ENCODE results near the gene RAMP1. TPM values are rescaled to one million over a fixed set of nuclear protein-coding genes. Genes with fewer than 3 reads are reported as not detected.

The RAMP1 gene
- polyA plus RNA-seq, 1 donor from 2014 or later, result not detected

DNA sequence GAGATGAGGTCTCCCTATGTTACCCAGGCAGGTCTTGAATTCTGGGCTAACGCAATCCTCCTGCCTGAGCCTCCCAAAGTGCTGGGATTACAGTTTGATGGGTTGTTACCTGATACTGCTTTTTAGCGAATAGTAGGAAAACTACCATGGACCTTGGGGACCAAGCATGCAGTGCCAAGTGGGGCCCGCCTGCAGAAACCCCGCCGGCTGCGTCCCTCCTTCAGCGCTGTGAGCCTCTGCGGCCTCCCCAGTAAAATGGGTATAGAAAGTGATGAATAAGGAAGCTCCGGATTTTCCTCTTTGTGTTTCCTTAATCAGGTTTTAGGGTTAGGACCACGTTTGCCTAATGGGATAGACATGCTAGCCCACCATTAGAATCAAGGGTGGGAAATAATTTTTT is 30.4 kb downstream of the RAMP1 start:
- H3K4me3 Mint-ChIP-seq, result no peak overlapping the region
- no peaks in the 10 kb centered on the region for H3K9me3 Mint-ChIP-seq
- H3K4me1 Mint-ChIP-seq, result peaks cover 0 to 13% (median 10%) of the 10 kb centered on the region in 3 donors
- no peak overlapping the region for H3K27ac Mint-ChIP-seq
- H3K27me3 Mint-ChIP-seq, result no peaks in the 10 kb centered on the region
- peaks cover 1% of the 10 kb centered on the region for H3K36me3 Mint-ChIP-seq

DNA sequence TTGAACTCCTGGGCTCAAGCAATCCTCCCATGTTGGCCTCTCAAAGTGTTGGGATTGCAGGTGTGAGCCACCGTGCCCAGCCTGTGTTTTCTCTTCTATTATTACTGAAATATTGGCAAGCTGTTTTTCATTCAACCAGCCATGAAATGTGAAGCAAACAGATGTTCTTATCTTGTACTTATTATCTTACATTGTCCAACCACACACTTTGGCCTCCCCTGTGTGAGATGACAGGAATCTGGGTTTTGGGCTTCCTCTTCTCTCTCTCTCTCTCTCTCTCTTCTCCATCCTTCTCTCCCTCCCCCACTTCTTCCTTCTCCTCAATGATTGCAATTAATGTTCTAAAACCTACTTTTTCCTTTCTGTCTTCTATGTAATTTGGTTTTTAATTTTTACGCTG is 33.1 kb downstream of the RAMP1 start:
- H3K27me3 Mint-ChIP-seq, result no peaks in the 10 kb centered on the region
- no peak overlapping the region for H3K4me3 Mint-ChIP-seq
- peaks cover 0 to 15% (median 10%) of the 10 kb centered on the region in 3 donors for H3K4me1 Mint-ChIP-seq

DNA sequence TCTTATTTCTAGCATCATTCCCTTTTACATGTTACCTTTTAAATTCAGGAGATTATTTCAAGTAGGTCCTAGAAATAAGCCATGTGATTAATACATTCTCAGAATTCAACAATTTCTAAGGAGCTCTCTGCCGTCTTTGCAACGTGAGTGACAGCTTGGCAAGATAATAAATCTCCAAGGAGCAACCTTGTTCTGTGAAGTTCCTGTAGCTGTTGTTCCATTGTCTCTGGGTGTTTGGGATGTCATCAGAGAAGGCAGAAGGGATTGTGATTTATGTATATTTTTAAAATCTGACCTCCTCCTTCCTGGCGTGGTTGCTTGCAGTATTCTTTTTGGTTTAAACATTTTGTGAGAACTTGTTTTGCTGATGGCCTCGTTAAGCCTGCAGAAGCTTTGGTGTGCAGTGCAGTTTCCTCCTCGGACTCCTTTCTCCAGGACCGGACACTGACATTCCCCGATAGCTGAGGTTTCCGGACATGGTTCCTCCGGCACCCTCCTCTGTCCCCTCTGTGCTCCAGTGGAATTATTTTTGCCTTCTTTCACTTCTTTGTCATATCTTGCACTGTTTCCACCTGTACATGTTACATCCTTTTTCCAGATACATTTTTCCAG is 33.7 kb downstream of the RAMP1 start:
- no peaks in the 10 kb centered on the region for H3K27me3 Mint-ChIP-seq
- peak overlapping the region in 1 of 3 donors; percentile 29 for H3K27ac Mint-ChIP-seq
- H3K36me3 Mint-ChIP-seq, result no peaks in the 10 kb centered on the region
- no peaks in the 10 kb centered on the region for H3K9me3 Mint-ChIP-seq
- H3K4me1 Mint-ChIP-seq, result peaks cover 0 to 15% (median 10%) of the 10 kb centered on the region in 3 donors
- H3K4me3 Mint-ChIP-seq, result no peak overlapping the region

More for the DNA sequence above, 33.1 kb downstream of the RAMP1 start:
- Mint-ChIP-seq H3K9me3 (no peaks in the 10 kb centered on the region), H3K27ac (peak overlapping the region in 1 of 3 donors; percentile 92), H3K36me3 (peaks cover under 1% of the 10 kb centered on the region)

DNA sequence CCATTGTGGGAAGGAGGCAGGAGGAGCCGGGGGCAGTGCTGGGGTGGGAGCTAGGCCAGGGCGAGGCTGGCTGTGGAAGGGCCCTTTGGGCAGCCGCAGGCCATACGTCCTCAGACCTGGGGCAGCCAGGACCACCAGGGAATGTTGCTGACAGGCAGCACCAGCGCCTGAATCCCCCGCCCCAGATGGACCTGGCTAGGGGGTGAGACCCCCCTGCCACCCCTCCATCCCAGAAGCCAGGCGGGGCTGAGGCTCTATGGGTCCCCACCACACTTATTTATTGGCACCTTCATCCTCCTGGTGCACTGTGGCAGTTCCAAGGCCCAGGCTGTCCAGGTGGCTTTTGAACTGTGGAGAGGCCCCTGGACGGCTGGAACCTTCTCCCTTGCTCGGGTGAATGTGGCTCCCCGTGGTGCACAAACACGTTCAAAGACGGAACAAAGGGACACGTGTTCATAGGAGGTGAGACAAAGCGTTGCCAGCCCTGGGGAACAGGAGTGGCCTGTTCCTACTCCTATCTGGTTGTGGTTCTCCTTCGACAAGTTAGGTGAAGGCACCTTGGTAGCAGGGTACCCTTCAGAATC is 35.1 kb downstream of the RAMP1 start:
- Mint-ChIP-seq H3K4me1 (peaks cover 2 to 24% (median 16%) of the 10 kb centered on the region in 3 donors), H3K36me3 (no peaks in the 10 kb centered on the region), H3K27me3 (no peaks in the 10 kb centered on the region)

DNA sequence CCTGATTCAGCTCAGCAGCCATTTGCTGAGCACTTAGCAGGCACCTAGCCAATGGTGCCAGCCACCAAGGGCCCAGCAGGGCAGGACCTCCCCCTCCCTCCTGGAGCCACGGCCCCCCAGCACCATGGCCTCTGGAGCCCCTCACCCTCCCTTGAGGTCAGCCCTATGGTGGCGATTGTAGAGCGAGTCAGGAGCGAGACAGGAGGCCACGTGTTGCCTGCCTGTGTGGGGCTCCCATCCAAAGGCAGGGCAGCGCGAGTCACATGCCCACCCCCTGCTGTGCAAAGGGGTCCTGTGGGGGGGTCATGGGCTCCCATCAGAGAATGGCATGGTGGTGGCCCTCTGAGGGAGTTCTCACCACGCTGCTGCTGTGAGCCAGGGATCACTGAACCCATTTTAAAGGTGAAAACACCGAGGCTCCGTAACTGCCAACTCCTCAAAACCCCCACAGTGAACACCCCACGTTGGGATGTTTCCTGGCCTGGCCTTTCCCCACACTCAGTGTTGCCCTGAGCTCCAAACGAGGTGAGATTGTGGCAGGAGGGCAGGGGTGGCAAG is 35.6 kb downstream of the RAMP1 start:
- Mint-ChIP-seq H3K9me3 (no peaks in the 10 kb centered on the region), H3K27ac (no peak overlapping the region), H3K27me3 (no peaks in the 10 kb centered on the region), H3K4me1 (peaks cover 3 to 24% (median 16%) of the 10 kb centered on the region in 3 donors), H3K36me3 (no peaks in the 10 kb centered on the region), H3K4me3 (no peak overlapping the region)

More for the DNA sequence above, 35.1 kb downstream of the RAMP1 start:
- Mint-ChIP-seq H3K9me3 (no peaks in the 10 kb centered on the region), H3K27ac (no peak overlapping the region), H3K4me3 (no peak overlapping the region)

DNA sequence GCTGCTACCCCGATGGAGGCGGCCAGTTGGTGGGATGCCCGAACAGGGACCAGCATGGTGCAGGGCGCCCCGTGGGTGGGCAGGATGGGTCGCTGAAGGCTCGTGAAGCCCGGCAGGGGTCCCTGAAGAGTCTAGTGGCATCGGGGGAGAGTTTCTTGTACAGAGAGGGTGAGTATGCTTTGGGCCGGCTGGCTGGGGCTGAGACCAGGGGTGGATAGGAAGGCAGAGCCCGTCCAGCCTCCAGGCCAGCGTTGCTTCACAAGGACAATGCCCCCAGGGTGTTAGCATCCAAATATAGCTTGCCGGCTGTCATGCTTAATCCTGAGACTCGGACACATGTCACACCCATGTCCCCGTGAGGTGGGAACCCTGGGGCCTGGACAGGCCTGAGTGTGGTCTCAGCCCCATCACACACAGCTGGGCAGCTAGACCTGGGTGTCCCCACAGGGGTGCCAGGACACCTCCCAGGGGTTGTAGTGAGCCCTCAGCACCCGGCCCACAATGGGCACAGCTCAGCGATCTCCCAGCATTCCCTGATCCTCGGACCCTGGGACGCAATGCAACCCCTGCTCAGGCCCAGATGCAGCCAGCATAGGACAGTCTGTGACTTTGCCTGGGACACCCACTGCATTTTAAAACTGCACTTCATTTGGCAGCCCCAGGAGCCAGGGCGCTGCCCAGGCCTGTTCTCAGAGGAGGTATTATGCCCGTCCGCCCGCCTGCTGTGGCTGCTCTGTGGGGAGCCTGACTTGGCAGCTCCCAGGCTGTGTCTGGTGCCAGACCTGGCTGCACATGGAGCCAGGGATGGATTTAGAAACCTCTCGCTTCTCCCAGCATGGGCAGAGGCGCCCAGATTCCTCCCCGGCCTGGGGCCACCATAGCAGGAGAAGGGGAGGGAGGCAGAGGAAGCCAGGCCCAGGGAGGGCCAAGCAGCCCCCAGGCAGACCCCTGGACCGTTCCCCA is 36.4 kb downstream of the RAMP1 start:
- Mint-ChIP-seq H3K4me3 (no peak overlapping the region), H3K9me3 (no peaks in the 10 kb centered on the region), H3K4me1 (peaks cover 3 to 20% (median 11%) of the 10 kb centered on the region in 3 donors), H3K36me3 (no peaks in the 10 kb centered on the region), H3K27ac (no peak overlapping the region), H3K27me3 (no peaks in the 10 kb centered on the region)

DNA sequence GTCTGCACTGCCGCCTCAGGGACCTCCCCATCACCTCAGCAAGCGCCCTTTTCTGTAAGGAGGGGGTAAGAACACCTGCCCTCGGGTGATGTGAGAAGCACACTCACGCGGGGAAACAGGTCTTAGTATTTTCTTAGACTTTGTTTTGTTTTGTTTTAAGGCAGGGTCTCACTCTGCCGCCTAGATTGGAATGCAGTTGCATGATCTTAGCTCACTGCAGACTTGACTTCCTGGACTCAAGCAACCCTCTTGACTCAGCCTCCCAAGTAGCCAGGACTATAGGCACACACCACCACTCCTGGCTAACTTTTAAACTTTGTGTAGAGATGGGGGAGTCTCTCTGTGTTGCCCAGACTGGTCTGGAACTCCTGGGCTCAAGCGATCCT is 37.1 kb downstream of the RAMP1 start:
- no peak overlapping the region for H3K4me3 Mint-ChIP-seq
- no peaks in the 10 kb centered on the region for H3K36me3 Mint-ChIP-seq
- no peaks in the 10 kb centered on the region for H3K9me3 Mint-ChIP-seq
- H3K4me1 Mint-ChIP-seq, result peaks cover 3 to 21% (median 11%) of the 10 kb centered on the region in 3 donors
- no peaks in the 10 kb centered on the region for H3K27me3 Mint-ChIP-seq
- H3K27ac Mint-ChIP-seq, result no peak overlapping the region

DNA sequence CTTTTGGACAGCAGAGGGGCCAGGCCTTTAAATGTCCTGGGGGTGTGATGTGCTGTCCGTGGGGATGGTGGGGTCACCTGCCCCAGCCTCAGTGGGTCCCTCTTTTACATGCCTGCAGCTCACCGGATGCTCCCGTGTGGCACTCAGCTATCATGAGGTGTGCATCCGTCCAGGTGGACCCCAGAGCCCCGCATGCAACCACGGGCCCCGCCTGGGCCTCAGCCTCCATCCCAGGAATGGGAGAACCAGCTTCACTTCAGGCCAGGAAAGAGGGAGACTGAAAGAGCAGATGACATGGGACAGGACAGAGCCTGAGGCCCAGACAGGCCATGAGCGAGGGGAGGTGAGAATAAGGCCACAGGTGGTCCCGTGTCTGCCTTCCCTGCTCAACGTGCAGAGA is 37.5 kb downstream of the RAMP1 start:
- no peaks in the 10 kb centered on the region for H3K27me3 Mint-ChIP-seq
- H3K36me3 Mint-ChIP-seq, result no peaks in the 10 kb centered on the region
- H3K4me3 Mint-ChIP-seq, result no peak overlapping the region
- H3K9me3 Mint-ChIP-seq, result no peaks in the 10 kb centered on the region
- H3K27ac Mint-ChIP-seq, result peak overlapping the region in 1 of 3 donors; percentile 39
- H3K4me1 Mint-ChIP-seq, result peaks cover 3 to 21% (median 11%) of the 10 kb centered on the region in 3 donors

DNA sequence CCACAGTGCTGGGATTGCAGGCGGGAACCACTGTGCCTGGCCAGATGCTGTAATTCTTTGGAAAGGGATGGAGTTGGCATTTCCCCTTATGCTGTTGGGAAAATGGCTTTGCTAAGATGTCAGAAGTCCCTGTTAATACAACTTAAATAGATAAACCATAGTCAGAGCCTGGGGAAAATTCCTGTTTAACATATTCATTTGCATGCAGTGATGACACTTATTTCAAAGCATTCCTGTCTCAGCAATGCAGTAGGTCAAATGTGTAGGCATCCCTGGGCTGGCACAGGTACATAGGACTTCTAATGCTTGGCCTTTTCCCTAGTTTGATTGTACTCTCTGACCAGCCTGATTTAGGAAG is 38.6 kb downstream of the RAMP1 start:
- Mint-ChIP-seq H3K4me1 (peaks cover 3 to 17% (median 5%) of the 10 kb centered on the region in 3 donors), H3K4me3 (peak overlapping the region in 2 of 4 donors; percentile 2 to 13), H3K27ac (peak overlapping the region in 2 of 3 donors; percentile 50 to 65), H3K27me3 (no peaks in the 10 kb centered on the region), H3K36me3 (no peaks in the 10 kb centered on the region), H3K9me3 (no peaks in the 10 kb centered on the region)

DNA sequence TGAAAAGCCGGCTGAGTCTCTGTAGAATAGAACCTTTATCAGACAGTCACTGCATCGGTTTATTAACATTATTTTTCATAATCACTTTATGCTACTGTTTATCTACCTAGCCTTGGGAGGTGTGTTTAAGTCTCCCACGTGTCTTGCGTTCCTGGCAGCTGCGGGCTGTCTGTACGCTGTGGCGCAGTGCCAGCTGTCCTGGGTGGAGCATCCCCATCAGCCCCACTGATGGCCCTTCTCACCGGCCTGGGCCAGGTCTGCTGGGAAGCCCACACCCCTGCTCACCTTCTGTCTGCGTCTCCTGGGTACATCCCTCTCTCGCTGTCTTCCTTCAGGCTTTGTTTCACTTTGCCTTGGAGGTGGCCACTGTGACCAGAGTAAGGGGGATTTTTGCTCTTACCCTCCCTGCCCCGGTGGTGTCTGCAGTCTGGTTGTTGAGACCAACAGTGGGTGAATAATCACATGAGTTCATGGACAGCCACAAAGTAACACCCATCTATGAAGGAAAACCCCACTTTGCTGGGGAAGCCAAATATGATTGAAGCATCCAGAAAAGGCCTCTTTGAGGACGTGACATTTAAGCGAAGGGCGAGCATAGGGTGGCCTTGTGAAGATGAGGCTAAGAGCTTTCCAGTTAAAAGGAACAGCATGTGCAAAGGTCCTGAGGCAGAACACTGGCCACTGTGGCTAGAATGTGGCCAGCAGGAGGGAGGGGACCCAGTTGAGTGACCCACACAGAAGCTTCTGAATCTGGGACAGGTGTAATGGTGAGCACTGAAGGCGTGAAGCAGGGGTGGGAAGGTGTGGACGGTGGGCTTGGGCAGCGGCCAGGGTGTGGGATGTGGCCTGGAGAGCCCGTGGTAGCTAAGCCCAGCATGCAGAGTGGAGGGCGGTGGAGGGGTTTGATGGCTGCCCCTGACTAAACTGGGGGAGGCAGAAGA is 41.7 kb downstream of the RAMP1 start:
- H3K4me1 Mint-ChIP-seq, result peaks cover 11 to 25% (median 13%) of the 10 kb centered on the region in 3 donors
- H3K27ac Mint-ChIP-seq, result peak overlapping the region in 1 of 3 donors; percentile 92
- H3K36me3 Mint-ChIP-seq, result no peaks in the 10 kb centered on the region
- no peak overlapping the region for H3K4me3 Mint-ChIP-seq
- no peaks in the 10 kb centered on the region for H3K9me3 Mint-ChIP-seq
- H3K27me3 Mint-ChIP-seq, result peaks cover 7% of the 10 kb centered on the region

DNA sequence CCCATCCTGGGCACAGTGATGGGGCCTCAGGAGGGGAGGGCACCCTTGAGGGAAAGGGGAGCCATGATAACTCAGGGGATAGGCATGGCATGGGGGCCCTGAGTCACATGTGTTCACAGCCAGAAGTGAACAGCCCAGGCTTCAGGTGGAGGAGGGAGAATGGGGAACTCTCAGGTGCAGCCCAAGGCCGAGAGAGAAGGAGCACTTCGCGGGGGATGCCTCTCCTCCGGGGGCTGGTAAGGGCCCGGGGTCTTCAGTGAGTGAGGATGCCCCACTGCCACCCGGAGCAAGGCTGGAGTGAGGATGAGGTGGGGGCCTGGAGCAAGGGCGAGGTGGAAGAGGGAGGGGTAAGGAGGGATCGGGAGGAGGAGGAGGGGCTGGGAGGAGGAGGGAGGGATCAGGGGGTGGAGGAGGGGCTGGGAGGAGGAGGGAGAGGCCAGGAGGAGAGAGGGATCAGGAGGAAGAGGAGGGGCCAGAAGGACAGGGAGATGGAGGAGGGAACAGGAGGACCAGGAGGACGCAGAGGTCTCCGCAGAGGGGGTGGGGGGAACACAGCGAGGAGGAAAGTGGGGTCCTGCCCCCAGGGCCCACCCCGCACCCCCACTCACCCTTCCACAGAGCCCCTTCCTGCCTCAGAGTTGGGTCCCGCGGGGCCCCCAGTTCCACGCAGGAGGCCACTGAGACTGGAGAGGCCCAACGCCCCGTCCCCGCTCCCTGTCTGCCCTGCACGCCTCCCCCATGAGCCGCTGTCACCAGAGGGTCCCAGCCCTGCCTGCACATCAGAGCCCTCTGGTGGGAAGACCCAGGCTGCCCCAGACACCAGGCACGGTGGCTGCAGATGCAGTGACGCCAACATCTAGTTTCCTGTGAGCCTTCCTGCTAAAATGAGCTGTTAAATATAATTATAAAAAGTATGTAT is 42.8 kb downstream of the RAMP1 start:
- peaks cover 10% of the 10 kb centered on the region for H3K27me3 Mint-ChIP-seq
- H3K36me3 Mint-ChIP-seq, result no peaks in the 10 kb centered on the region
- no peaks in the 10 kb centered on the region for H3K9me3 Mint-ChIP-seq
- peaks cover 11 to 25% (median 13%) of the 10 kb centered on the region in 3 donors for H3K4me1 Mint-ChIP-seq
- H3K27ac Mint-ChIP-seq, result peak overlapping the region in 1 of 3 donors; percentile 83
- H3K4me3 Mint-ChIP-seq, result peak overlapping the region in 2 of 4 donors; percentile 11 to 26

DNA sequence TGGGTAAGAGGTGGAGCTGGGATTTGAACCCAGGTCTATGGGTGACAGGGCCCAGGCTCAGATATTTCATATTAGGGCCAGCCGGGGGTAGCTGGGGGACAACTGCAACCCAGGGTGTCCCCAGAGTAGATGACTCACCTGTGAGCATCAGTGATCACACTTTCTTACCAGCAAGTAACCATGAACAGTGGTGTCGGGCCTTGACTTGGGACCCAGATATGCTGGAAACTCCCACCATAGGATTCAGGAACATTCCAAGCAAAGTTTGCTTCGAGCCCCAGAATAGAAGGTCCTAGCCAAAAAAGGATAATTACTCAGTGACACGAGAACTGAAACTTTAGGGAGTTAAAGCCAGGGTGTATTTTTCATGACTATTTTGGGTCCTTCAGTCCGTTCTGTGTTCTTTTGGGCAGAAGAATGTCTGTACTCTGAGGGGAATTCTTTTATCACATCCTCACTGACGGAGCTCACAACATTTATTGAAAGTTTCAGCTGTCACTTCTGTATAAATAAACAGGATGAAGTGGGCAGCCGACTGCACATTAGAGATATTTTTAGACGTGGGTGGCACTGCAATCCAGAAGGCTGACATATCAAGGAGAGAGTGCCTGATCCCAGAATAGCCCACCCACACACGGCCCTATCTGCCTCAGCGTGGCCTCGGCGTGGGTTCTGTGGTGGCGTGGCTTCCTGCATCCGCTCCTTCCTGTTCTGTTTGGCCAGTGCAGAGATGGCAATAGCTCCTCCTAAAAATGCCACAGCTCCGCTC is 45.6 kb downstream of the RAMP1 start:
- H3K4me1 Mint-ChIP-seq, result peaks cover 8 to 13% (median 9%) of the 10 kb centered on the region in 3 donors
- peaks cover 10% of the 10 kb centered on the region for H3K27me3 Mint-ChIP-seq
- peak overlapping the region in 2 of 4 donors; percentile 81 to 87 for H3K4me3 Mint-ChIP-seq
- no peaks in the 10 kb centered on the region for H3K36me3 Mint-ChIP-seq
- peaks cover 0 to 3% (median 0%) of the 10 kb centered on the region in 3 donors for H3K9me3 Mint-ChIP-seq
- peak overlapping the region in 1 of 3 donors; percentile 88 for H3K27ac Mint-ChIP-seq
